ENCODE measurements around the gene TMIGD1. TPM values are rescaled to one million over a fixed set of nuclear protein-coding genes. Genes with fewer than 3 reads are reported as not detected.

The TMIGD1 gene, protein sequence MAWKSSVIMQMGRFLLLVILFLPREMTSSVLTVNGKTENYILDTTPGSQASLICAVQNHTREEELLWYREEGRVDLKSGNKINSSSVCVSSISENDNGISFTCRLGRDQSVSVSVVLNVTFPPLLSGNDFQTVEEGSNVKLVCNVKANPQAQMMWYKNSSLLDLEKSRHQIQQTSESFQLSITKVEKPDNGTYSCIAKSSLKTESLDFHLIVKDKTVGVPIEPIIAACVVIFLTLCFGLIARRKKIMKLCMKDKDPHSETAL
- total RNA-seq, result not detected in 2 replicates

- intact Hi-C loops (cut with micrococcal nuclease), result no loop called here
Observed at GRCh38 chr17:30333503-30334360, at the start of gene TMIGD1. TSS of gene TMIGD1 (minus strand) at chr17:30334057. CDS start at chr17:30332133, 1,924 bp downstream.

DNA sequence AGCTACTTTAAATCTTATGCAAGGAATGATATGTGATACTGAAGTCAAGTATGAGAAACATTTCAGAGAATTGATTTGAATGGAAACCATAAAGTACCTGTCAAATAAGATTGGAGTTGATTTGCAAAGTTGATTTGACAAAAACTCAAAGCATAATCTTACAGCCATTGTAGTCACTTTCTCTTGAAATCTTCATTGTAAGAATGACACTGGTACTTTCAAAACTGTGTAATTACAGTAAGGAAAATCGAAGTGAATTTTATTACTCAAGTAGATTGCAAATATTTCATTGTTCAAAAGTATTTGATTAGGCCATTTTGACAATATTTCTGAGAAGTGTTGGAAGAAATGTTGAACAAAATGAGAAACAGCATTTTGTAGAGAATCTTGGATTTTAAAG is 48.5 kb upstream of the TMIGD1 start:
- intact Hi-C loops (cut with micrococcal nuclease), result loop anchor here (5.0 kb wide), 1 partner anchor 90 kb away; the partner anchor contains the start of gene BLMH

GRCh38 chr17:30381340-30381659 is 47.4 kb upstream of the TMIGD1 start:
- intact Hi-C loops (cut with micrococcal nuclease), result loop anchor here (5.0 kb wide), 1 partner anchor 89 kb away; the partner anchor contains the start of gene BLMH

GRCh38 chr17:30380643-30381339 is 46.9 kb upstream of the TMIGD1 start:
- intact Hi-C loops (cut with micrococcal nuclease), result loop anchor here (5.0 kb wide), 1 partner anchor 88 kb away; the partner anchor contains the start of gene BLMH

GRCh38 chr17:30379903-30380381 is 46.1 kb upstream of the TMIGD1 start:
- intact Hi-C loops (cut with micrococcal nuclease), result loop anchor here (5.0 to 10.0 kb wide), 3 partner anchors 38 to 335 kb away; partner anchors contain the start of gene BLMH

DNA sequence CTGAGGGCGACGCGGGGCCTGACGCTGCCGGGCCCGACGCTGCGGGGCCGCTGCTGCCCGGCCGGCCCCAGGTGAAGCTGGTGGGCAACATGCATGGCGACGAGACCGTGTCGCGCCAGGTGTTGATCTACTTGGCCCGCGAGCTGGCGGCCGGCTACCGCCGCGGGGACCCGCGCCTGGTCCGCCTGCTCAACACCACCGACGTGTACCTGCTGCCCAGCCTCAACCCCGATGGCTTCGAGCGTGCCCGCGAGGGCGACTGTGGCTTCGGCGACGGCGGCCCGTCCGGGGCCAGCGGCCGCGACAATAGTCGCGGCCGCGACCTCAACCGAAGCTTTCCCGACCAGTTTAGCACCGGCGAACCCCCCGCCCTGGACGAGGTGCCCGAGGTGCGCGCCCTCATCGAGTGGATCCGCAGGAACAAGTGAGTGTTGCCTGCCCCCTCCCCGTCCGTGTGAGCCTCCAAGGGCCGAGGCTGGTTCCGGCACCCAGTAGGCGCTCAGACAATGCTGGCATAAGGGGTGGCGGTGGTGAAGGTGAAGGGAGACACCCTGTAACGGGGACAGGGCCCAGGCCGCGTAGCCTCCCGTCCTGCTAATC is 45.5 kb upstream of the TMIGD1 start:
- intact Hi-C loops (cut with micrococcal nuclease), result loop anchor here (5.0 to 10.0 kb wide), 2 partner anchors 37 to 335 kb away; no protein-coding TSS in a partner anchor

DNA sequence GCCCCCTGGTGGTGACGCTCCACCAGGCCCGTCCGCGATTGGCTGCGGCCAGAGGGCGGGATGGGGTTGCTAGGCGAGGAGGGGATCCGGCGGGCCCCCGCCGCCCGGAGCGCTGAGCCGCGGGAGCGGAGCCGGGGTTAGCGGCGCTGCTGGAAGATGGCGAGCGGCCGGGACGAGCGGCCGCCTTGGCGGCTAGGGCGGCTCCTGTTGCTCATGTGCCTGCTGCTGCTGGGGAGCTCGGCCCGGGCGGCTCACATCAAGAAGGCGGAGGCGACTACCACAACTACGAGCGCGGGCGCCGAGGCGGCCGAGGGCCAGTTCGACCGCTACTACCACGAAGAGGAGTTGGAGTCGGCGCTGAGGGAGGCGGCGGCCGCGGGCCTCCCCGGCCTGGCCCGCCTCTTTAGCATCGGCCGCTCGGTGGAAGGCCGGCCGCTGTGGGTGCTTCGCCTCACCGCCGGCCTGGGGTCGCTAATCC is 45.0 kb upstream of the TMIGD1 start, which contains the start of gene CPD:
Gene CPD, plus strand, starts transcription at position 103 of the 478 bp plus-strand sequence. Its CDS starts 54 bp downstream, at position 157.
- intact Hi-C loops (cut with micrococcal nuclease), result loop anchor here (1.0 to 10.0 kb wide), 4 partner anchors 15 to 336 kb away; no protein-coding TSS in a partner anchor

- intact Hi-C loops (cut with micrococcal nuclease), result loop anchor here (1.0 to 10.0 kb wide), 4 partner anchors 14 to 336 kb away; no protein-coding TSS in a partner anchor
Observed at GRCh38 chr17:30378241-30378824, 44.5 kb upstream of the TMIGD1 start.

DNA sequence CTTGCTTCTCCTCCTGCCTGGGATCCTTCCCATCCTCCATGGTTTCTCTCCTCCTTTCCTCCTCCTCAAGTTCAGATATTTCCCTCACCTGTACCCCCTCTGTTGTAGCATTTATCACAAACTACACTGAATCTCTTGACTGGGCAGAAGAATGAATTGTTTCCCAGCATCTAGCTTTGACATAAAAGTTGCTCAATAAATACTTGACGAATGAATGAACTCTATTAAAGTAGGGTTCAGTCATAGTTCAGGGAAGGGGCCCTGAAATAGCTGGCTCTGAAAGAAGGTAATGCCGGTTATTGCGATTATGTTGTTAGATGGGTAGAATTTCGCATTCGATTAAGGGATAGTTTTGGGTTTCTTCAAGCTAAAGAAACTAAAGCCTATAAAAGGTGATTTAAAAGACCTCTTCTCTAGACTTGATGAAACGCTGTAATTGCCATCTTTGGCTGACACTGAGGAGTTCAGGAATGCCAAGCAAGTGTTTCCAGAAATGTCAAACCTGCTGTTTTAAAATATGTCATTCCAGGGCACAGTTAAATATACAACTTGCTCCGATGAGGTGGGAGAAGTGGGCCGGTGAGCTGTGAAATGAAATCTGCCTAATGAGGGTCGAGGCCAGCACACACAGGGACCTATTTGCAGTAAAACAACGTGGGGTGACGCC is 43.9 kb upstream of the TMIGD1 start:
- intact Hi-C loops (cut with micrococcal nuclease), result loop anchor here (1.0 to 10.0 kb wide), 4 partner anchors 13 to 337 kb away; no protein-coding TSS in a partner anchor

GRCh38 chr17:30376621-30377452 is 43.0 kb upstream of the TMIGD1 start:
- intact Hi-C loops (cut with micrococcal nuclease), result loop anchor here (5.0 to 10.0 kb wide), 2 partner anchors 35 to 338 kb away; no protein-coding TSS in a partner anchor

- intact Hi-C loops (cut with micrococcal nuclease), result loop anchor here (5.0 to 10.0 kb wide), 2 partner anchors 33 to 339 kb away; no protein-coding TSS in a partner anchor
Observed at GRCh38 chr17:30375661-30376060, 41.8 kb upstream of the TMIGD1 start.

DNA sequence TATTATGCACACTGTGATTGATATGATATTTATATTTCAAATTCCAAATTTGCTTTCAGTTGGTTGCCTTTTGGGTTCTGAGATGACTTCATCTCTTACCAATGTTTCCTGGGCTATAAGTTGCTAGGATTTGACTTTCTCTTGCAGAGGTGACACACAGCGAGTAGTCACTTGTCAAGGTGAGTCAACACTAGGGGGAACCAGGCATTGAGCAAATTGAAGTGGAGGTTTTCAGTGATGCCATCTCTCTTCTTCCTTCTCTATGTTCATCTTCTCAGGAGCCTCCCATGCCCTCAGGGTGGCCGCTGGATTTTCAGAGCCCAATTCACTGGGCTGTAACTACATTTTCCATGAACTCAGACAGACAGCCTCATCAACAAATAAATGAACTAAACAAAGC is 38.9 kb upstream of the TMIGD1 start:
- intact Hi-C loops (cut with micrococcal nuclease), result loop anchor here (10.0 kb wide), 1 partner anchor 342 kb away; no protein-coding TSS in a partner anchor

- intact Hi-C loops (cut with micrococcal nuclease), result loop anchor here (10.0 kb wide), 1 partner anchor 345 kb away; no protein-coding TSS in a partner anchor
Observed at GRCh38 chr17:30369995-30370394, 36.1 kb upstream of the TMIGD1 start.

- intact Hi-C loops (cut with micrococcal nuclease), result no loop called here
Observed at GRCh38 chr17:30368912-30369720, 35.3 kb upstream of the TMIGD1 start.

DNA sequence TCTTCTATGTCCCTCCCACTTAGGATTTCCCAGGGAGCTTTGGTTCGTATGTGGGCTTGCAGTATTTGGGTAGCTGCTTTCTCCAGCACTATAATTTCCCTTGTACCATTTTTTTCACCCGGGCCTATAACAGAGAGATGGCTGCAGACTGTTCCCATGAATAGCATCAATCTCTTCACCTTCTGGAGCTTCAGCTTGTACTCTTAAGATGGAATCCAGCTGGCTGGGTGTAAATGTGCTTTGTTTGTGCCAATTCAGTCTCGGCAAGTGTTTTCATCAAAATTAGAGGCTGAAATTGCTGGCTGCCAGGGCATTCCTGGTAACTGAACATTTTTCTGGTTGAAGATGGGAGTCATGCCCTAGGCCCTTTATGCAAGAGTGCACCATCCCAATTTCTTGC is 32.7 kb upstream of the TMIGD1 start:
- intact Hi-C loops (cut with micrococcal nuclease), result no loop called here

GRCh38 chr17:30363715-30364202 is 29.9 kb upstream of the TMIGD1 start:
- intact Hi-C loops (cut with micrococcal nuclease), result loop anchor here (1.0 kb wide), 1 partner anchor 15 kb away; the partner anchor contains the start of gene CPD

- intact Hi-C loops (cut with micrococcal nuclease), result no loop called here
Observed at GRCh38 chr17:30361766-30362279, 28.0 kb upstream of the TMIGD1 start.

Measured in T-helper 2 cell treated with Interferon-gamma antibody and Interleukin-4, amounts not matched to agents 100 ng/mL and 5 ng/mL, for 36 hours (primary cell).